K562 (cell line): ENCODE measurements around the gene ARHGEF26. TPM values are rescaled to one million over a fixed set of nuclear protein-coding genes. Genes with fewer than 3 reads are reported as not detected.

Source experiments
- ATAC-seq: fragments of 200-7000 bp; cut with Tn5 transposase; 3 replicates; pipeline ENCODE4 v1.9.1; 2020; ENCODE audit warnings: moderate library complexity
- BruUV-seq: library from RNA; stranded (reverse); fragments of 400-500 nt; replicated peaks from 2 replicates; lab custom pipeline; 2021; lab: Mats Ljungman, UMichigan
- CTCF ChIA-PET: fragments of 300-600 bp; formaldehyde crosslinking; extraction: SDS; loops from one replicate; lab custom pipeline; 2021; ENCODE audit warnings: low intra/inter-chr PET ratio; lab: Yijun Ruan, JAX
- POLR2A ChIA-PET: fragments of 300-600, 350-650 bp; sonication (Branson Sonifier 250); formaldehyde crosslinking; extraction: SDS; loops from one replicate; lab custom pipeline; 2021; ENCODE audit warnings: antibody characterized with exemption, inconsistent platforms; lab: Yijun Ruan, JAX
- DNase-seq, 4 experiments: peaks; one replicate each; pipeline versions ENCODE4 v3.0.0 to v3.0.0-alpha.2; 2011 to 2018; ENCODE audit warnings: low spot score in 3 of 4, mixed read lengths in 3 of 4; ENCODE audit errors: extremely low read depth in 1 of 4
- FAIRE-seq: peaks from 2 replicates; lab custom pipeline; 2011; peaks lifted over from hg19 to GRCh38; lab: Jason Lieb, UNC
- H2AFZ ChIP-seq: 2 replicates; pipeline ENCODE4 v1.6.0; 2011; ENCODE audit warnings: low read depth, low read length, control low read depth, inconsistent platforms
- H3K27ac ChIP-seq: fragments of 200-600 bp; 3 replicates; pipeline ENCODE4 v1.8.0; 2011; ENCODE audit warnings: low read depth, mild to moderate bottlenecking, control low read depth, inconsistent platforms, low read length, moderate library complexity, mixed read lengths; ENCODE audit errors: extremely low read depth
- H3K27me3 ChIP-seq, 2 experiments: fragments of 300-600 bp in 1 of 2; 2 replicates in 1 of 2; 3 replicates in 1 of 2; pipeline versions ENCODE4 v1.6.0 to v1.8.0; 2011; ENCODE audit warnings: inconsistent platforms in 2 of 2, low read length in 2 of 2, mild to moderate bottlenecking in 1 of 2, mixed read lengths in 1 of 2, moderate library complexity in 1 of 2; ENCODE audit not compliant: control insufficient read depth in 2 of 2, insufficient read depth in 2 of 2
- H3K36me3 ChIP-seq: fragments of 300-600 bp; 3 replicates; pipeline ENCODE4 v1.8.0; 2011; ENCODE audit warnings: mild to moderate bottlenecking, low read length, inconsistent platforms; ENCODE audit not compliant: control insufficient read depth, insufficient read depth
- H3K4me1 ChIP-seq, 2 experiments: fragments of 200-600 bp in 1 of 2; replicated peaks in 1 of 2; 2 replicates in 1 of 2; 3 replicates in 1 of 2; pipeline versions ENCODE4 v1.5.1 to v1.8.0; 2011; ENCODE audit warnings: inconsistent platforms in 2 of 2, low read length in 2 of 2, mild to moderate bottlenecking in 1 of 2, mixed read lengths in 1 of 2, moderate library complexity in 1 of 2; ENCODE audit not compliant: control insufficient read depth in 2 of 2, insufficient read depth in 2 of 2
- H3K4me2 ChIP-seq: 2 replicates; pipeline ENCODE4 v1.6.1; 2011; ENCODE audit warnings: low read length, control low read depth, inconsistent platforms, mixed read lengths; ENCODE audit not compliant: insufficient read depth
- H3K4me3 ChIP-seq: fragments of 200-600 bp; sonication (generic), shearing (Covaris generic); 2 replicates; pipeline ENCODE4 v1.5.1; 2016; ENCODE audit warnings: control low read depth, inconsistent platforms
- H3K79me2 ChIP-seq: fragments of 200-600 bp; 3 replicates; pipeline ENCODE4 v1.8.0; 2011; ENCODE audit warnings: low read length, inconsistent platforms; ENCODE audit not compliant: control insufficient read depth, insufficient read depth
- H3K9ac ChIP-seq, 2 experiments: 2 replicates each; pipeline versions ENCODE4 v1.6.0 to v1.6.1; 2011; ENCODE audit warnings: low read depth in 2 of 2, low read length in 2 of 2, control low read depth in 1 of 2, inconsistent platforms in 1 of 2, mild to moderate bottlenecking in 1 of 2, mixed read lengths in 1 of 2; ENCODE audit not compliant: insufficient read depth in 1 of 2
- H3K9me1 ChIP-seq: one replicate; pipeline ENCODE4 v1.6.0; 2011; ENCODE audit warnings: inconsistent platforms, mild to moderate bottlenecking, low read length, moderate library complexity; ENCODE audit not compliant: control insufficient read depth, insufficient read depth
- H3K9me3 ChIP-seq: replicated peaks from 2 replicates; pipeline ENCODE4 v1.5.1; 2011; ENCODE audit warnings: low read depth, low read length, inconsistent platforms; ENCODE audit not compliant: control insufficient read depth, insufficient read depth
- H4K20me1 ChIP-seq: replicated peaks from 2 replicates; pipeline ENCODE4 v1.6.1; 2011; ENCODE audit warnings: low read length, inconsistent platforms, mixed read lengths; ENCODE audit not compliant: control insufficient read depth, insufficient read depth
- CBX2 ChIP-seq: fragments of 200-600 bp; sonication (generic); IDR thresholded peaks from one replicate; pipeline ENCODE4 v1.6.1; 2012; ENCODE audit warnings: mild to moderate bottlenecking, low read length, inconsistent platforms; ENCODE audit not compliant: insufficient read depth, poor library complexity, severe bottlenecking
- FOXO4 ChIP-seq: fragments of 450-650 bp; formaldehyde crosslinking; IDR thresholded peaks from 2 replicates; pipeline ENCODE4 v1.4.0; 2020; ENCODE audit warnings: mild to moderate bottlenecking, moderate library complexity
- MTA2 ChIP-seq: fragments of 450-650 bp; IDR thresholded peaks from 2 replicates; pipeline ENCODE4 v1.6.1; 2016; ENCODE audit warnings: low read depth
- NBN ChIP-seq: fragments of 450-650 bp; IDR thresholded peaks from 2 replicates; pipeline ENCODE4 v1.6.1; 2016; ENCODE audit warnings: low read depth, mild to moderate bottlenecking
- NFE2L1 ChIP-seq: fragments of 450-650 bp; IDR thresholded peaks from 2 replicates; pipeline ENCODE4 v1.6.1; 2016; ENCODE audit warnings: missing genetic modification characterization, low read depth, mild to moderate bottlenecking, missing compliant biosample characterization, moderate library complexity, borderline replicate concordance
- PHTF2 ChIP-seq: fragments of 250-450 bp; sonication (Bioruptor Pico); IDR thresholded peaks from 2 replicates; pipeline ENCODE4 v1.5.0; 2021; ENCODE audit warnings: mild to moderate bottlenecking
- SOX6 ChIP-seq: fragments of 450-650 bp; IDR thresholded peaks from 2 replicates; pipeline ENCODE4 v1.6.1; 2014; ENCODE audit warnings: mild to moderate bottlenecking
- TAF9B ChIP-seq: fragments of 450-650 bp; IDR thresholded peaks from 2 replicates; pipeline ENCODE4 v1.6.1; 2018; ENCODE audit warnings: mild to moderate bottlenecking; ENCODE audit not compliant: partially characterized antibody
- TSC22D4 ChIP-seq: fragments of 450-650 bp; IDR thresholded peaks from 2 replicates; pipeline ENCODE4 v1.6.1; 2016; ENCODE audit warnings: missing genetic modification characterization, missing biosample characterization, control low read depth
- USF2 ChIP-seq: sonication (generic); formaldehyde crosslinking; IDR thresholded peaks from 2 replicates; pipeline ENCODE4 v1.5.0; 2020; ENCODE audit warnings: missing genetic modification reagents
- ZNF277 ChIP-seq: fragments of 250-450 bp; sonication (Bioruptor Pico); IDR thresholded peaks from 2 replicates; pipeline ENCODE4 v1.8.0; 2022; ENCODE audit warnings: inconsistent platforms, mild to moderate bottlenecking, moderate library complexity, borderline replicate concordance
- WGBS: fragments of 100-300 bp; shearing (Covaris generic); methylation state at CpG from one replicate; pipeline ENCODE4 v1.1.6; 2016; ENCODE audit warnings: low coverage, mixed read lengths; ENCODE audit not compliant: insufficient coverage; ENCODE audit errors: missing lambda C conversion rate; 5-methylcytosine and 5-hydroxymethylcytosine counted together
- in situ Hi-C: fragments of 300-500 bp; cut with MboI; formaldehyde crosslinking; loops from 4 replicates; pipeline ENCODE4 v1.15.0; 2018; ENCODE audit warnings: inconsistent platforms, mixed read lengths
- intact Hi-C: fragments of 100-400 bp; cut with micrococcal nuclease; formaldehyde crosslinking; loops from 2 replicates; pipeline ENCODE4 v1.14.2; 2022
- polyA plus RNA-seq, 8 experiments: library from polyadenylated mRNA; depleted of rRNA in 4 of 8; stranded (reverse) in 5 of 8; unstranded in 3 of 8; fragments of >200 nt; fragmentation: Nextera tagmentation in 2 of 8; fragmentation: Illumina TruSeq in 1 of 8; extraction: Ambion mirVana in 2 of 8; extraction: Trizol in 1 of 8; gene quantifications; 2 replicates each; pipeline versions ENCODE4 v1.2.1 to v1.2.3, GENCODE V29; 2011 to 2014; ENCODE audit warnings: inconsistent platforms in 1 of 8, missing spikeins in 1 of 8
- total RNA-seq, 7 experiments: library from RNA; depleted of rRNA in 6 of 7; stranded (reverse); fragments of >200 nt in 6 of 7; fragmentation: Illumina TruSeq in 2 of 7; extraction: Trizol in 2 of 7; gene quantifications; 2 replicates each; pipeline versions ENCODE4 v1.2.1 to v1.2.3, GENCODE V29; 2011 to 2021; ENCODE audit warnings: low replicate concordance in 1 of 7

ARHGEF26 gene
- total and polyA plus RNA-seq, 9 of the 15 experiments (the other 6 are each of a cell fraction or from before 2014, with no cell fraction given): 0.01 to 0.11 (median 0.04) TPM; not detected in 2

- Histone ChIP-seq H3K79me2 (no peaks in the 10 kb centered on the region), H3K27ac (no peak overlapping the region), H3K9me3 (no peaks in the 10 kb centered on the region), H3K4me1 (no peaks in the 10 kb centered on the region), H3K9ac (no peak overlapping the region), H3K27me3 (no peaks in the 10 kb centered on the region)
- no peak for FAIRE-seq
- intact Hi-C loops (no loop called here), in situ Hi-C loops (no loop called here)
- TF ChIP-seq SOX6 (no peak), FOXO4 (CRISPR knock-in tag) (no peak), PHTF2 (CRISPR knock-in tag) (no peak), MTA2 (no peak), USF2 (CRISPR knock-in tag) (no peak), TAF9B (no peak), TSC22D4 (no peak), CBX2 (no peak), NBN (no peak), NFE2L1 (tag) (no peak), ZNF277 (no peak)
- TF ChIP-seq, all 486 proteins: peak for 0
- ChIA-PET CTCF (no interaction called here), POLR2A (interaction anchor here (1.1 kb wide), 1 partner anchor 54 kb away, joined by 3 read pairs; no protein-coding TSS in a partner anchor)
- Histone ChIP-seq H4K20me1 (no peaks in the 10 kb centered on the region), H3K4me2 (no peak overlapping the region), H3K9me1 (no peaks in the 10 kb centered on the region), H3K4me3 (no peak overlapping the region), H2AFZ (no peak overlapping the region), H3K36me3 (no peaks in the 10 kb centered on the region)
- WGBS: 0% methylated on average over 3 of the region's 3 CpGs
- BruUV-seq: no TSS peak
- ATAC-seq (no peak), DNase-seq (no peak)
These were observed 18.8 kb downstream of the ARHGEF26 start for GRCh38 chr3:154139996-154140436.
